GM12891 (cell line): ENCODE measurements around the gene PNPLA3.

Source experiments
- PAX5 ChIP-seq: IDR thresholded peaks from 2 replicates; pipeline ENCODE4 v1.6.1; 2011; ENCODE audit warnings: low read length, moderate library complexity, mild to moderate bottlenecking; ENCODE audit not compliant: insufficient read depth, severe bottlenecking
- POLR2A ChIP-seq: IDR thresholded peaks from 2 replicates; pipeline ENCODE4 v1.6.1; 2011; ENCODE audit warnings: low read depth, low read length, control low read depth
- POLR2AphosphoS5 ChIP-seq: IDR thresholded peaks from 2 replicates; pipeline ENCODE4 v1.6.1; 2011; ENCODE audit warnings: low read depth, low read length, control low read depth
- POU2F2 ChIP-seq: IDR thresholded peaks from 2 replicates; pipeline ENCODE4 v1.6.1; 2011; ENCODE audit warnings: low read depth, mild to moderate bottlenecking, control low read depth, low read length, moderate library complexity
- SPI1 ChIP-seq: IDR thresholded peaks from 2 replicates; pipeline ENCODE4 v1.6.1; 2011; ENCODE audit warnings: low read depth, low read length, control low read depth
- TAF1 ChIP-seq: IDR thresholded peaks from 2 replicates; pipeline ENCODE4 v1.6.1; 2011; ENCODE audit warnings: low read depth, low read length, control low read depth

GRCh38 chr22:43995798-43996169 lies 72.2 kb downstream of the PNPLA3 start:
- no peak for TF ChIP-seq POLR2AphosphoS5
- TF ChIP-seq POLR2A: no peak
- TF ChIP-seq POU2F2: no peak
- TF ChIP-seq SPI1: no peak
- no peak for TF ChIP-seq TAF1
- no peak for TF ChIP-seq PAX5
